Suprapubic skin (tissue), 4 donors: Measurements from ENCODE around the gene MAP4K3.

Experiments
- EP300 ChIP-seq: sonication (generic); formaldehyde crosslinking; IDR thresholded peaks from one replicate; pipeline ENCODE4 v1.6.1; 2017; ENCODE audit warnings: antibody characterized with exemption
- POLR2A ChIP-seq, 2 donors: fragments of 450-650 bp; IDR thresholded peaks; one replicate each; pipeline ENCODE4 v1.6.1; 2017; ENCODE audit warnings: antibody characterized with exemption in 2 of 2, mild to moderate bottlenecking in 2 of 2, moderate library complexity in 2 of 2
- POLR2AphosphoS5 ChIP-seq, 3 donors: sonication (generic); formaldehyde crosslinking; IDR thresholded peaks; one replicate each; pipeline ENCODE4 v1.6.1; 2017; ENCODE audit warnings: antibody characterized with exemption in 3 of 3
- TF ChIP-seq, protein P1 (sequence below), 2 donors: fragments of 200-600 bp in 1 of 2; fragments of 450-650 bp in 1 of 2; sonication (generic) in 1 of 2; IDR thresholded peaks; one replicate each; pipeline ENCODE4 v1.5.1; 2016 to 2019; ENCODE audit warnings: antibody characterized with exemption in 2 of 2, mild to moderate bottlenecking in 1 of 2, moderate library complexity in 1 of 2

DNA sequence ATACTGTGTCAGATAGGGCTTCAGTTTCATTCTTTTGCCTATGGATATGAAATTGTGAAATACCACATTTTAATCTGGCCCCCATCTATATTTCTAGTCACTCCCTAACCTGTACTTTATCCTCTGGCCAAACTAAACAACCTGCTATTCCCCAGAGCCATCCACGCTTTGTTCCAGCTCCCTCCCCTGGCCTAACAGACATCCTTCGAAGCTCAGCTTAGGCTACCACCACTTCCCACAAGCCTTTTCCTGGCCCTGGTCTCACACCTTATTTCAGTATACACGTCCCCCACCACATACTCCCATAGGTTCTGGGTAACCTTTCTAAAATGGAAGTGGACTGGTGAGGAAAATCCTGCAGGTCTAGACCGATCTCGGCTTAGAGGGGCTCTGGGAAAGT, 55.4 kb downstream of the MAP4K3 start:
- TF ChIP-seq POLR2AphosphoS5 (IDR thresholded peaks at IDR 0.05) (no peak), POLR2A (IDR thresholded peaks at IDR 0.05) (no peak), EP300 (no peak)
- TF ChIP-seq, protein P1, sequence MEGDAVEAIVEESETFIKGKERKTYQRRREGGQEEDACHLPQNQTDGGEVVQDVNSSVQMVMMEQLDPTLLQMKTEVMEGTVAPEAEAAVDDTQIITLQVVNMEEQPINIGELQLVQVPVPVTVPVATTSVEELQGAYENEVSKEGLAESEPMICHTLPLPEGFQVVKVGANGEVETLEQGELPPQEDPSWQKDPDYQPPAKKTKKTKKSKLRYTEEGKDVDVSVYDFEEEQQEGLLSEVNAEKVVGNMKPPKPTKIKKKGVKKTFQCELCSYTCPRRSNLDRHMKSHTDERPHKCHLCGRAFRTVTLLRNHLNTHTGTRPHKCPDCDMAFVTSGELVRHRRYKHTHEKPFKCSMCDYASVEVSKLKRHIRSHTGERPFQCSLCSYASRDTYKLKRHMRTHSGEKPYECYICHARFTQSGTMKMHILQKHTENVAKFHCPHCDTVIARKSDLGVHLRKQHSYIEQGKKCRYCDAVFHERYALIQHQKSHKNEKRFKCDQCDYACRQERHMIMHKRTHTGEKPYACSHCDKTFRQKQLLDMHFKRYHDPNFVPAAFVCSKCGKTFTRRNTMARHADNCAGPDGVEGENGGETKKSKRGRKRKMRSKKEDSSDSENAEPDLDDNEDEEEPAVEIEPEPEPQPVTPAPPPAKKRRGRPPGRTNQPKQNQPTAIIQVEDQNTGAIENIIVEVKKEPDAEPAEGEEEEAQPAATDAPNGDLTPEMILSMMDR (IDR thresholded peaks at IDR 0.05), result no peak
